CD4-positive, alpha-beta T cell treated with Interleukin-15 for 4 hours (primary cell): ENCODE data around the gene FGF4.

Source experiments
- DNase-seq: peaks from one replicate; pipeline ENCODE4 v3.0.0-alpha.2; 2020; ENCODE audit warnings: low spot score

FGF4 gene

GRCh38 chr11:69807106-69807815 is 32.1 kb upstream of the FGF4 start:
- DNase-seq: no peak

- no peak for DNase-seq
These were observed 29.8 kb upstream of the FGF4 start for GRCh38 chr11:69804769-69805508.

- DNase-seq: no peak
These were observed 28.6 kb upstream of the FGF4 start for GRCh38 chr11:69803604-69804218.

- DNase-seq: no peak
These were observed 27.9 kb upstream of the FGF4 start for GRCh38 chr11:69803022-69803421.

- DNase-seq: no peak
These were observed 27.4 kb upstream of the FGF4 start for GRCh38 chr11:69802590-69802989.

- DNase-seq: no peak
These were observed 26.6 kb upstream of the FGF4 start for GRCh38 chr11:69801513-69802335.

GRCh38 chr11:69800278-69800677 is 25.1 kb upstream of the FGF4 start:
- no peak for DNase-seq

GRCh38 chr11:69799582-69799981 is 24.4 kb upstream of the FGF4 start:
- DNase-seq: no peak

GRCh38 chr11:69799097-69799496 is 24.0 kb upstream of the FGF4 start:
- no peak for DNase-seq

- DNase-seq: no peak
These were observed 22.8 kb upstream of the FGF4 start for GRCh38 chr11:69797737-69798528.

- DNase-seq: no peak
These were observed 22.0 kb upstream of the FGF4 start for GRCh38 chr11:69797156-69797555.

GRCh38 chr11:69796063-69796462 is 20.9 kb upstream of the FGF4 start:
- DNase-seq: no peak

- no peak for DNase-seq
These were observed 16.4 kb upstream of the FGF4 start for GRCh38 chr11:69791276-69792180.

- no peak for DNase-seq
These were observed 13.8 kb upstream of the FGF4 start for GRCh38 chr11:69788956-69789355.

GRCh38 chr11:69787906-69788305 is 12.8 kb upstream of the FGF4 start:
- DNase-seq: no peak

GRCh38 chr11:69787457-69787856 is 12.3 kb upstream of the FGF4 start:
- no peak for DNase-seq

- DNase-seq: no peak
These were observed 6.1 kb upstream of the FGF4 start for GRCh38 chr11:69781241-69781640.

- no peak for DNase-seq
These were observed 3.2 kb upstream of the FGF4 start for GRCh38 chr11:69778373-69778772.

GRCh38 chr11:69774354-69775162 is 583 bp downstream of the FGF4 start:
- DNase-seq: no peak
